ENCODE measurements around the gene IGFALS. TPM values are rescaled to one million over a fixed set of nuclear protein-coding genes. Genes with fewer than 3 reads are reported as not detected.
A peak's percentile ranks its signal among the peaks of the same experiment; 100 is the strongest.

Gene IGFALS
- total and polyA plus RNA-seq, 2 donors (not counting 3 experiments of a cell fraction or from before 2014, with no cell fraction given) = not detected

DNA sequence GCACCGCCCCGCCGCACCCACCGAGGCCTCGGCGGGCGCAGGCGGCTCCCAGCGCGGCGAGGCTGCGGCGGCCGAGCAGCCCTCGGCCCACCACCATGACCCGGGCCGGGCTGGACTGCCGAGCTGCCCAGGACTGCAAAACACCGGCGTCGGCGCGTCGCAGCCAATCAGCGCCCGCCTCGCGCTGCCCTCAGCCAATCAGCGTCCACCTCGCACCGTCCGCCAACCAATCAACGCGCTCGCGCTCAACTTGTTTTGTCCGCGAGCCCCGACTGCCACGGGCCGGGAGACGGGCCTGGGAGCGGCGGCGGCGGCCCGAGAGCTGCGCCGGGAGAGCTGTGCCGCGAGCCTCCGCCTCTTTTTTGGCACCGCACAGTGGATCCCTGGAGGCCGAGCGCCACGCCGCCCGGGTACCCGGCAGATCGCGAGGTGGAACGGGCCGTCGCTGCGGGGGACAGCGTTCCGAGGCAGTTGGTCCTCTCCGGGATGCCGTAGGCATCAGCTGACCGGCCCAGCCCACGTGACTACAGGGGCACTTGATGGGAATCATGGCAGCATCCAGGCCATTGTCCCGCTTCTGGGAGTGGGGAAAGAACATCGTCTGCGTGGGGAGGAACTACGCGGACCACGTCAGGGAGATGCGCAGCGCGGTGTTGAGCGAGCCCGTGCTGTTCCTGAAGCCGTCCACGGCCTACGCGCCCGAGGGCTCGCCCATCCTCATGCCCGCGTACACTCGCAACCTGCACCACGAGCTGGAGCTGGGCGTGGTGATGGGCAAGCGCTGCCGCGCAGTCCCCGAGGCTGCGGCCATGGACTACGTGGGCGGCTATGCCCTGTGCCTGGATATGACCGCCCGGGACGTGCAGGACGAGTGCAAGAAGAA lies 33.4 kb upstream of the IGFALS start, which contains the start of the genes FAHD1 and HAGH:
FAHD1 (plus strand) TSS at position 516 of the 883 bp plus-strand sequence; CDS start at position 549, 33 bp downstream.
HAGH (minus strand) TSS at position 135 of the 883 bp plus-strand sequence; CDS start at position 97, 38 bp downstream.
- Histone ChIP-seq H3K36me3 (ENCODE audit: control insufficient read depth in 2 of 2, extremely low read depth in 1 of 2, insufficient read depth in 2 of 2, low read length in 2 of 2) (peaks cover 2 to 7% of the 10 kb centered on the region in 2 experiments), H3K9ac (replicated peaks; ENCODE audit: extremely low read depth, insufficient read depth, low read length) (peak within 1 kb of the TSS; percentile 70), H3K9me3 (replicated peaks; ENCODE audit: control insufficient read depth, insufficient read depth, low read length) (no peaks in the 10 kb centered on the region), H4K20me1 (replicated peaks; ENCODE audit: control insufficient read depth, extremely low read depth, insufficient read depth, low read length) (no peaks in the 10 kb centered on the region), H3K79me2 (ENCODE audit: control insufficient read depth, insufficient read depth, low read length) (peaks cover 22% of the 10 kb centered on the region), H3K27me3 (ENCODE audit: control insufficient read depth in 2 of 2, insufficient read depth in 2 of 2, low read length in 2 of 2) (no peaks in the 10 kb centered on the region), H3K9me1 (replicated peaks; ENCODE audit: control insufficient read depth, extremely low read depth, insufficient read depth, low read length) (no peaks in the 10 kb centered on the region), H3K27ac (ENCODE audit: insufficient read depth, low read depth, low read length) (peak within 1 kb of the TSS; percentile 41), H3K4me3 (replicated peaks in 1 of 3; ENCODE audit: insufficient read depth in 1 of 3, low read depth in 1 of 3, low read length in 3 of 3) (peak within 1 kb of the TSS; percentile 47 to 91 (median 75)), H2AFZ (ENCODE audit: low read depth, low read length) (peak within 1 kb of the TSS; percentile 88), H3K4me1 (ENCODE audit: control insufficient read depth, extremely low read depth, insufficient read depth, low read length) (peaks cover 20% of the 10 kb centered on the region), H3K4me2 (ENCODE audit: insufficient read depth, low read length) (peak within 1 kb of the TSS; percentile 81)
- CTCF ChIA-PET = interaction anchor here (0.5 to 1.5 kb wide), 4 partner anchors 12 to 279 kb away, joined by 3 read pairs; partner anchors contain the start of genes NUBP2 and SPSB3
- BruUV-seq (replicated peaks) = no TSS peak
- FAIRE-seq (peak; percentile 94), DNase-seq (ENCODE audit: low read depth, low spot score) (peak; percentile 99)
- intact Hi-C loops (cut with micrococcal nuclease) (loop anchor here (2.0 kb wide), 1 partner anchor 44 kb away; the partner anchor contains the start of genes NUBP2 and SPSB3), dilution Hi-C loops (cut with MboI; ENCODE audit: extremely low pct_ligation_motif_present, low sequenced_read_pairs) (no loop called here)
- POLR2A ChIA-PET = interaction anchor here (0.6 to 1.2 kb wide), 2 partner anchors 44 to 133 kb away, joined by 3 to 5 read pairs; partner anchors contain the start of genes NDUFB10, NUBP2 and SPSB3
- TF ChIP-seq, protein P1, sequence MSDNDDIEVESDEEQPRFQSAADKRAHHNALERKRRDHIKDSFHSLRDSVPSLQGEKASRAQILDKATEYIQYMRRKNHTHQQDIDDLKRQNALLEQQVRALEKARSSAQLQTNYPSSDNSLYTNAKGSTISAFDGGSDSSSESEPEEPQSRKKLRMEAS (IDR thresholded peaks at IDR 0.05; ENCODE audit: insufficient read depth, insufficient read length) = peak; percentile 97
- TF ChIP-seq GATA2 (IDR thresholded peaks at IDR 0.05; ENCODE audit: insufficient read depth, insufficient read length, low read depth, low read length) = no peak
- TF ChIP-seq JUN (IDR thresholded peaks at IDR 0.05; ENCODE audit: borderline replicate concordance, insufficient read depth, insufficient read length, low read depth) = no peak
- TF ChIP-seq, protein P2, sequence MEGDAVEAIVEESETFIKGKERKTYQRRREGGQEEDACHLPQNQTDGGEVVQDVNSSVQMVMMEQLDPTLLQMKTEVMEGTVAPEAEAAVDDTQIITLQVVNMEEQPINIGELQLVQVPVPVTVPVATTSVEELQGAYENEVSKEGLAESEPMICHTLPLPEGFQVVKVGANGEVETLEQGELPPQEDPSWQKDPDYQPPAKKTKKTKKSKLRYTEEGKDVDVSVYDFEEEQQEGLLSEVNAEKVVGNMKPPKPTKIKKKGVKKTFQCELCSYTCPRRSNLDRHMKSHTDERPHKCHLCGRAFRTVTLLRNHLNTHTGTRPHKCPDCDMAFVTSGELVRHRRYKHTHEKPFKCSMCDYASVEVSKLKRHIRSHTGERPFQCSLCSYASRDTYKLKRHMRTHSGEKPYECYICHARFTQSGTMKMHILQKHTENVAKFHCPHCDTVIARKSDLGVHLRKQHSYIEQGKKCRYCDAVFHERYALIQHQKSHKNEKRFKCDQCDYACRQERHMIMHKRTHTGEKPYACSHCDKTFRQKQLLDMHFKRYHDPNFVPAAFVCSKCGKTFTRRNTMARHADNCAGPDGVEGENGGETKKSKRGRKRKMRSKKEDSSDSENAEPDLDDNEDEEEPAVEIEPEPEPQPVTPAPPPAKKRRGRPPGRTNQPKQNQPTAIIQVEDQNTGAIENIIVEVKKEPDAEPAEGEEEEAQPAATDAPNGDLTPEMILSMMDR (IDR thresholded peaks at IDR 0.05; ENCODE audit: extremely low read depth in 1 of 2, insufficient read depth in 1 of 2, low read depth in 1 of 2, low read length in 2 of 2) = no peak
- TF ChIP-seq EZH2 (IDR thresholded peaks at IDR 0.05; ENCODE audit: borderline replicate concordance, low read depth, low read length, severe bottlenecking) = no peak
- no peak for TF ChIP-seq FOS (IDR thresholded peaks at IDR 0.05; ENCODE audit: borderline replicate concordance, insufficient read depth, low read length)
- peak; percentile 78 for TF ChIP-seq POLR2AphosphoS5 (IDR thresholded peaks at IDR 0.05; ENCODE audit: insufficient read depth, low read depth, low read length)
- peak; percentile 87 for TF ChIP-seq POLR2A (IDR thresholded peaks at IDR 0.05; ENCODE audit: low read depth, low read length)
- peak; percentile 93 for TF ChIP-seq MYC (IDR thresholded peaks at IDR 0.05; ENCODE audit: low read depth, low read length)

Data from endothelial cell of umbilical vein (primary cell).